Endodermal cell (in vitro differentiated cells): ENCODE measurements around the gene GXYLT1. TPM values are rescaled to one million over a fixed set of nuclear protein-coding genes. Genes with fewer than 3 reads are reported as not detected.
A peak's percentile ranks its signal among the peaks of the same experiment; 100 is the strongest.

Source experiments
- DNase-seq: peaks from one replicate; pipeline ENCODE4 v3.0.0-alpha.2; 2017
- H3K27ac ChIP-seq: 2 replicates; pipeline ENCODE4 v1.5.1; 2013; ENCODE audit warnings: mild to moderate bottlenecking, low read depth, low read length, moderate library complexity
- H3K27me3 ChIP-seq: 2 replicates; pipeline ENCODE4 v1.6.1; 2013; ENCODE audit warnings: mild to moderate bottlenecking, low read length, moderate library complexity; ENCODE audit not compliant: insufficient read depth, control insufficient read depth, poor library complexity, severe bottlenecking
- H3K36me3 ChIP-seq: 2 replicates; pipeline ENCODE4 v1.7.0; 2013; ENCODE audit warnings: mild to moderate bottlenecking, low read length, moderate library complexity; ENCODE audit not compliant: control insufficient read depth, insufficient read depth
- H3K4me1 ChIP-seq: one replicate; pipeline ENCODE4 v1.7.0; 2013; ENCODE audit warnings: low read length; ENCODE audit not compliant: control insufficient read depth, insufficient read depth
- H3K4me3 ChIP-seq: 2 replicates; pipeline ENCODE4 v1.5.1; 2013; ENCODE audit warnings: mild to moderate bottlenecking, low read length, moderate library complexity
- H3K9ac ChIP-seq: 2 replicates; pipeline ENCODE4 v1.6.1; 2013; ENCODE audit warnings: mild to moderate bottlenecking, low read length, moderate library complexity; ENCODE audit not compliant: poor library complexity, severe bottlenecking; ENCODE audit errors: extremely low read depth
- H3K9me3 ChIP-seq: 2 replicates; pipeline ENCODE4 v1.6.1; 2013; ENCODE audit warnings: mild to moderate bottlenecking, low read length, moderate library complexity; ENCODE audit not compliant: control insufficient read depth
- H3K27ac Mint-ChIP-seq: 2 replicates; pipeline ENCODE4 v1.8.0; 2020; ENCODE audit warnings: mixed read lengths
- H3K27me3 Mint-ChIP-seq: 2 replicates; pipeline ENCODE4 v1.8.0; 2021; ENCODE audit warnings: mild to moderate bottlenecking, mixed read lengths; ENCODE audit not compliant: insufficient read depth
- H3K36me3 Mint-ChIP-seq: 2 replicates; pipeline ENCODE4 v1.8.0; 2020; ENCODE audit warnings: low read depth, mixed read lengths
- H3K4me1 Mint-ChIP-seq: 2 replicates; pipeline ENCODE4 v1.8.0; 2020; ENCODE audit warnings: mixed read lengths
- H3K4me3 Mint-ChIP-seq: 2 replicates; pipeline ENCODE4 v1.8.0; 2020; ENCODE audit warnings: mild to moderate bottlenecking, moderate library complexity, mixed read lengths
- H3K9me3 Mint-ChIP-seq: 2 replicates; pipeline ENCODE4 v1.8.0; 2020; ENCODE audit warnings: mild to moderate bottlenecking, mixed read lengths
- CTCF ChIP-seq: fragments of 200-600 bp; sonication (generic); conservative IDR thresholded peaks from 2 replicates; pipeline ENCODE4 v1.5.0; 2021; ENCODE audit warnings: antibody characterized with exemption, mild to moderate bottlenecking
- WGBS, 2 experiments: methylation state at CpG; one replicate each; pipeline versions ENCODE4 v1.1.5 to v1.1.7; 2013; ENCODE audit warnings: missing lambda C conversion rate in 2 of 2, mixed read lengths in 1 of 2; ENCODE audit not compliant: insufficient coverage in 1 of 2, insufficient read length in 1 of 2; 5-methylcytosine and 5-hydroxymethylcytosine counted together
- total RNA-seq, 2 donors: library from RNA; stranded (reverse); fragmentation: NEBNext Ultra II Directional in 1 of 2; extraction: Animal tissue kit (Norgen Biotek cat#: 25700) in 1 of 2; gene quantifications; 2 replicates in 1 of 2; 3 replicates in 1 of 2; pipeline ENCODE4 v1.2.1, GENCODE V29; 2021

GXYLT1 gene
- total RNA-seq, 2 donors from 2014 or later = 29.2 to 36.6 TPM

DNA sequence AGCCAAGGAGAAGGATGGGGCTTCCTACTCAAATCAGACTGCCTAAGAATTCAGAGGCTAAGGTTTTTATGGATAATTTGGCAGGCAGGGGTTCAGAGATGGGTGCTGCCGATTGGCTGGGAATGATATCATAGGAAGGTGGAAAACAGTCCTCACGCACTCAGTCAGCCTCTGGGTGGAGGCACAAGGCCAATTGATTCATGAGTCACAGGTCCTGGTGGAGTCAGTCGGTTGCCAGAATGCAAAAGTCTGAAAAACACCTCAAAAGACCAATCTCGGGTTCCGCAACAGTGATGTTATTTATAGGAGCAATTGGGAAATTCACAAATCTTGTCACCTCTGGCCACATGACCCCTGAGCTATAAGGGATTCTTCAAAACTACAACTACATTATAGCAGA is 105.5 kb downstream of the GXYLT1 start:
- Histone ChIP-seq H3K9ac (no peak overlapping the region), H3K4me3 (no peak overlapping the region), H3K27ac (no peak overlapping the region), H3K36me3 (no peaks in the 10 kb centered on the region), H3K9me3 (peaks cover 5% of the 10 kb centered on the region), H3K4me1 (no peaks in the 10 kb centered on the region), H3K27me3 (no peaks in the 10 kb centered on the region)
- Mint-ChIP-seq H3K9me3 (peaks cover 17% of the 10 kb centered on the region), H3K27ac (no peak overlapping the region), H3K27me3 (peaks cover 3% of the 10 kb centered on the region), H3K36me3 (no peaks in the 10 kb centered on the region), H3K4me1 (no peaks in the 10 kb centered on the region), H3K4me3 (no peak overlapping the region)
- 86 to 90% methylated on average over 4 to 5 of the region's 5 CpGs for WGBS, 2 experiments
- no peak for TF ChIP-seq CTCF
- no peak for DNase-seq

GRCh38 chr12:42031847-42032564 is 112.7 kb downstream of the GXYLT1 start:
- 83 to 93% methylated on average over 2 to 4 of the region's 4 CpGs for WGBS, 2 experiments
- TF ChIP-seq CTCF = no peak
- H3K27ac Mint-ChIP-seq = no peak overlapping the region
- H3K4me1 Mint-ChIP-seq = peaks cover 14% of the 10 kb centered on the region
- Histone ChIP-seq H3K4me1 (peaks cover 3% of the 10 kb centered on the region), H3K27me3 (no peaks in the 10 kb centered on the region), H3K27ac (no peak overlapping the region), H3K4me3 (no peak overlapping the region), H3K9ac (no peak overlapping the region), H3K36me3 (no peaks in the 10 kb centered on the region), H3K9me3 (peaks cover 5% of the 10 kb centered on the region)
- no peak overlapping the region for H3K4me3 Mint-ChIP-seq
- H3K36me3 Mint-ChIP-seq = no peaks in the 10 kb centered on the region
- peaks cover 4% of the 10 kb centered on the region for H3K27me3 Mint-ChIP-seq
- H3K9me3 Mint-ChIP-seq = peaks cover 9% of the 10 kb centered on the region
- peak; percentile 74 for DNase-seq

Other genes with a start within 250 kb of the GXYLT1 start
- 10 to 100 TPM; 19.4 to 27.3 TPM for gene YAF2, start 93.4 kb upstream of the GXYLT1 start, total RNA-seq
- 10 to 100 TPM; 61.1 to 78.4 TPM for gene ZCRB1, start 181.2 kb upstream of the GXYLT1 start, total RNA-seq
- 10 to 100 TPM; 66.6 to 77.6 TPM for gene PPHLN1, start 181.3 kb upstream of the GXYLT1 start, total RNA-seq